K562 (cell line): ENCODE results near the gene ATP8B4. TPM values are rescaled to one million over a fixed set of nuclear protein-coding genes. Genes with fewer than 3 reads are reported as not detected.

Experiments
- COPS2 ChIP-seq: fragments of 450-650 bp; conservative IDR thresholded peaks from 2 replicates; pipeline ENCODE4 v1.6.1; 2016; ENCODE audit warnings: mild to moderate bottlenecking, moderate library complexity
- EWSR1 ChIP-seq: fragments of 450-650 bp; IDR thresholded peaks from 2 replicates; pipeline ENCODE4 v1.6.1; 2018; ENCODE audit warnings: borderline replicate concordance, mild to moderate bottlenecking, low read depth, moderate library complexity; ENCODE audit not compliant: partially characterized antibody
- SP1 ChIP-seq: sonication (generic); formaldehyde crosslinking; IDR thresholded peaks from 2 replicates; pipeline ENCODE4 v1.8.1; 2022; ENCODE audit warnings: mild to moderate bottlenecking, missing genetic modification reagents
- YY1 ChIP-seq, 3 experiments: IDR thresholded peaks; 2 replicates each; pipeline ENCODE4 v1.6.1; 2011; ENCODE audit warnings: low read length in 2 of 3, mild to moderate bottlenecking in 2 of 3, moderate library complexity in 2 of 3, borderline replicate concordance in 1 of 3, control low read depth in 1 of 3, low read depth in 1 of 3; ENCODE audit not compliant: insufficient read depth in 3 of 3, insufficient replicate concordance in 2 of 3, control insufficient read depth in 1 of 3, insufficient read length in 1 of 3; ENCODE audit errors: extremely low read depth in 1 of 3
- polyA plus RNA-seq, 8 experiments: library from polyadenylated mRNA; depleted of rRNA in 4 of 8; stranded (reverse) in 5 of 8; unstranded in 3 of 8; fragments of >200 nt; fragmentation: Nextera tagmentation in 2 of 8; fragmentation: Illumina TruSeq in 1 of 8; extraction: Ambion mirVana in 2 of 8; extraction: Trizol in 1 of 8; gene quantifications; 2 replicates each; pipeline versions ENCODE4 v1.2.1 to v1.2.3, GENCODE V29; 2011 to 2014; ENCODE audit warnings: inconsistent platforms in 1 of 8, missing spikeins in 1 of 8
- total RNA-seq, 7 experiments: library from RNA; depleted of rRNA in 6 of 7; stranded (reverse); fragments of >200 nt in 6 of 7; fragmentation: Illumina TruSeq in 2 of 7; extraction: Trizol in 2 of 7; gene quantifications; 2 replicates each; pipeline versions ENCODE4 v1.2.1 to v1.2.3, GENCODE V29; 2011 to 2021; ENCODE audit warnings: low replicate concordance in 1 of 7
- TF ChIP-seq, protein P1 (sequence below): fragments of 450-650 bp; IDR thresholded peaks from one replicate; pipeline ENCODE4 v1.6.1; 2018; ENCODE audit warnings: mild to moderate bottlenecking, moderate library complexity; ENCODE audit not compliant: partially characterized antibody
- TF ChIP-seq, protein P2 (sequence below): fragments of 250-450 bp; sonication (Bioruptor Pico); IDR thresholded peaks from 2 replicates; pipeline ENCODE4 v1.8.0; 2022; ENCODE audit warnings: inconsistent platforms, mild to moderate bottlenecking, moderate library complexity, borderline replicate concordance
- TF ChIP-seq, protein P3 (sequence below): fragments of 150-350 bp; conservative IDR thresholded peaks from 2 replicates; pipeline ENCODE4 v1.6.1; 2014; ENCODE audit warnings: low read length

Gene ATP8B4
- total and polyA plus RNA-seq, 9 of the 15 experiments (the other 6 are each of a cell fraction or from before 2014, with no cell fraction given), result 0.14 to 2.5 (median 0.44) TPM

DNA sequence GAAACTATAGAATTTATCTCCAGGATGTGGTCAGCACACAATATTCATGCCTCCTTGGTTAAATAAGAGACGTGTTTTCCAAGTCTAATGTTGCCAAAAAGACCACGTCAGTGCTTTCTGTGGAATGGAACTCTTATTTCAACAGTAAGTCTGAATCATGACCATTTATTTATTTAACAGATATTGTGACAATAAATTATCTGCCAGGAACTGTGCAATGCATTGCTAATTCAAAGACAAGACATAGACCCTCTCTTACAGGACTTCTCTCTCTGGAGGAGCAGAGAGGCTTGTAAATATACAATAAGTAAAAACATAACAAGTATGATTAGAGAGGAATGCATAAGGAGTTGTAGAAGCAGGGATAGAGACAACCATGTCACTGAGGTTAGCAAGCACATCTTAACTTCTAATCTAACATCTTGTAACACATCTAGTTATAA lies 270.7 kb downstream of the ATP8B4 start (continued):
- TF ChIP-seq, protein P1, sequence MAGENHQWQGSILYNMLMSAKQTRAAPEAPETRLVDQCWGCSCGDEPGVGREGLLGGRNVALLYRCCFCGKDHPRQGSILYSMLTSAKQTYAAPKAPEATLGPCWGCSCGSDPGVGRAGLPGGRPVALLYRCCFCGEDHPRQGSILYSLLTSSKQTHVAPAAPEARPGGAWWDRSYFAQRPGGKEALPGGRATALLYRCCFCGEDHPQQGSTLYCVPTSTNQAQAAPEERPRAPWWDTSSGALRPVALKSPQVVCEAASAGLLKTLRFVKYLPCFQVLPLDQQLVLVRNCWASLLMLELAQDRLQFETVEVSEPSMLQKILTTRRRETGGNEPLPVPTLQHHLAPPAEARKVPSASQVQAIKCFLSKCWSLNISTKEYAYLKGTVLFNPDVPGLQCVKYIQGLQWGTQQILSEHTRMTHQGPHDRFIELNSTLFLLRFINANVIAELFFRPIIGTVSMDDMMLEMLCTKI, result no peak
- TF ChIP-seq EWSR1 (no peak), SP1 (CRISPR knock-in tag) (no peak), COPS2 (no peak), YY1 (IDR thresholded peaks at IDR 0.05; ENCODE audit: borderline replicate concordance in 1 of 3, control insufficient read depth in 1 of 3, extremely low read depth in 1 of 3, insufficient read depth in 3 of 3, insufficient read length in 1 of 3, insufficient replicate concordance in 2 of 3, low read depth in 1 of 3, low read length in 2 of 3) (no peak)
- TF ChIP-seq, protein P2, sequence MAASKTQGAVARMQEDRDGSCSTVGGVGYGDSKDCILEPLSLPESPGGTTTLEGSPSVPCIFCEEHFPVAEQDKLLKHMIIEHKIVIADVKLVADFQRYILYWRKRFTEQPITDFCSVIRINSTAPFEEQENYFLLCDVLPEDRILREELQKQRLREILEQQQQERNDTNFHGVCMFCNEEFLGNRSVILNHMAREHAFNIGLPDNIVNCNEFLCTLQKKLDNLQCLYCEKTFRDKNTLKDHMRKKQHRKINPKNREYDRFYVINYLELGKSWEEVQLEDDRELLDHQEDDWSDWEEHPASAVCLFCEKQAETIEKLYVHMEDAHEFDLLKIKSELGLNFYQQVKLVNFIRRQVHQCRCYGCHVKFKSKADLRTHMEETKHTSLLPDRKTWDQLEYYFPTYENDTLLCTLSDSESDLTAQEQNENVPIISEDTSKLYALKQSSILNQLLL (CRISPR knock-in tag), result no peak
- TF ChIP-seq, protein P3, sequence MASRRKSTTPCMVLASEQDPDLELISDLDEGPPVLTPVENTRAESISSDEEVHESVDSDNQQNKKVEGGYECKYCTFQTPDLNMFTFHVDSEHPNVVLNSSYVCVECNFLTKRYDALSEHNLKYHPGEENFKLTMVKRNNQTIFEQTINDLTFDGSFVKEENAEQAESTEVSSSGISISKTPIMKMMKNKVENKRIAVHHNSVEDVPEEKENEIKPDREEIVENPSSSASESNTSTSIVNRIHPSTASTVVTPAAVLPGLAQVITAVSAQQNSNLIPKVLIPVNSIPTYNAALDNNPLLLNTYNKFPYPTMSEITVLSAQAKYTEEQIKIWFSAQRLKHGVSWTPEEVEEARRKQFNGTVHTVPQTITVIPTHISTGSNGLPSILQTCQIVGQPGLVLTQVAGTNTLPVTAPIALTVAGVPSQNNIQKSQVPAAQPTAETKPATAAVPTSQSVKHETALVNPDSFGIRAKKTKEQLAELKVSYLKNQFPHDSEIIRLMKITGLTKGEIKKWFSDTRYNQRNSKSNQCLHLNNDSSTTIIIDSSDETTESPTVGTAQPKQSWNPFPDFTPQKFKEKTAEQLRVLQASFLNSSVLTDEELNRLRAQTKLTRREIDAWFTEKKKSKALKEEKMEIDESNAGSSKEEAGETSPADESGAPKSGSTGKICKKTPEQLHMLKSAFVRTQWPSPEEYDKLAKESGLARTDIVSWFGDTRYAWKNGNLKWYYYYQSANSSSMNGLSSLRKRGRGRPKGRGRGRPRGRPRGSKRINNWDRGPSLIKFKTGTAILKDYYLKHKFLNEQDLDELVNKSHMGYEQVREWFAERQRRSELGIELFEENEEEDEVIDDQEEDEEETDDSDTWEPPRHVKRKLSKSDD, result no peak
